Tibial nerve (tissue), 4 donors: Measurements from ENCODE around the gene NOTCH2.

Experiments
- EP300 ChIP-seq, 2 donors: sonication (generic); formaldehyde crosslinking; IDR thresholded peaks; one replicate each; pipeline ENCODE4 v1.6.1; 2017; ENCODE audit warnings: antibody characterized with exemption in 2 of 2, mild to moderate bottlenecking in 1 of 2
- TF ChIP-seq, protein P1 (sequence below), 5 experiments: fragments of 200-600 bp in 3 of 5; fragments of 450-650 bp in 2 of 5; sonication (generic) in 3 of 5; IDR thresholded peaks; one replicate each; pipeline ENCODE4 v1.5.1; 2016 to 2019; ENCODE audit warnings: antibody characterized with exemption in 5 of 5, mild to moderate bottlenecking in 3 of 5, moderate library complexity in 2 of 5

DNA sequence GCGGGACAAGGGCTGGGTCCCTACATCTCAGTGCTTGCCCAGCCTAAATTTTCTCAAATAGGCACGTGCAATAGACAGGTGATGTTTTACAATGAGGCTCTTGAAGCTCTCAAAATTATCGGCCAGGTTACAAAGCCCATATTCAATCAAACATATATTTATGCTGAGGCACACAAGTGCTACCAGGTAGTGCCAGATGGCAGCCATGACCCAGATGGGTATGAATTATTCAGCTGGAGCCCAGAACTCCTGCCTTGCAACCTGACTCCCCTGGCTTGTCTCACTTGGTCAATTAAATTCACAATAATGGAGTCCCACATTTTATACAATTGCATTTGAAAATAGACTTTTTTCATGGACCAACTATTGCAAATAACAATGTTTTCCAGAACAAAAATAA lies 160.8 kb downstream of the NOTCH2 start:
- no peak for TF ChIP-seq EP300 (IDR thresholded peaks at IDR 0.05)
- TF ChIP-seq, protein P1, sequence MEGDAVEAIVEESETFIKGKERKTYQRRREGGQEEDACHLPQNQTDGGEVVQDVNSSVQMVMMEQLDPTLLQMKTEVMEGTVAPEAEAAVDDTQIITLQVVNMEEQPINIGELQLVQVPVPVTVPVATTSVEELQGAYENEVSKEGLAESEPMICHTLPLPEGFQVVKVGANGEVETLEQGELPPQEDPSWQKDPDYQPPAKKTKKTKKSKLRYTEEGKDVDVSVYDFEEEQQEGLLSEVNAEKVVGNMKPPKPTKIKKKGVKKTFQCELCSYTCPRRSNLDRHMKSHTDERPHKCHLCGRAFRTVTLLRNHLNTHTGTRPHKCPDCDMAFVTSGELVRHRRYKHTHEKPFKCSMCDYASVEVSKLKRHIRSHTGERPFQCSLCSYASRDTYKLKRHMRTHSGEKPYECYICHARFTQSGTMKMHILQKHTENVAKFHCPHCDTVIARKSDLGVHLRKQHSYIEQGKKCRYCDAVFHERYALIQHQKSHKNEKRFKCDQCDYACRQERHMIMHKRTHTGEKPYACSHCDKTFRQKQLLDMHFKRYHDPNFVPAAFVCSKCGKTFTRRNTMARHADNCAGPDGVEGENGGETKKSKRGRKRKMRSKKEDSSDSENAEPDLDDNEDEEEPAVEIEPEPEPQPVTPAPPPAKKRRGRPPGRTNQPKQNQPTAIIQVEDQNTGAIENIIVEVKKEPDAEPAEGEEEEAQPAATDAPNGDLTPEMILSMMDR (IDR thresholded peaks at IDR 0.05) = no peak
